ENCODE measurements around the gene KPNB1.

KPNB1 gene

DNA sequence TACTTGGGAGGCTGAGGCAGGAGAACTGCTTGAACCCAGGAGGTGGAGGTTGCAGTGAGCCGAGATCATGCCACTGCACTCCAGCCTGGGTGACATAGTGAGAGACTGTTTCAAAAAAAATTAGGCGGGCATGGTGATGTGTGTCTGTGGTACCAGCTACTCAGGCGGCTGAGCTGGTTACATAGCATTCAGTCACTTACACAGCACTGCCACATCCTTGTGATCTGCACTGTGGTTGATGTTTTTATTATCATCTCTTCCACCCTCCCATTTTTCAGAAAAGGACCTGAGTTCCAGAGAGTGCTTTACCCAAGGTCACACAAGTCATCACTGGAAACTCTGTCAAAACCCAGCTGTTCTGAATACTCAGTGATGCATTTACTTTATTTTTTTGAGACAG is 14.8 kb upstream of the KPNB1 start:
- no peak overlapping the region for H3K4me3 ChIP-seq (ENCODE audit: low read depth, low read length)
- no peak for TF ChIP-seq ZNF654 (tag by site-specific recombination; IDR thresholded peaks at IDR 0.05; ENCODE audit: low read depth)
- TF ChIP-seq ZNF664 (tag by site-specific recombination; IDR thresholded peaks at IDR 0.05): no peak
- TF ChIP-seq ZFP37 (tag by site-specific recombination; IDR thresholded peaks at IDR 0.05): no peak
- no peak for TF ChIP-seq ZSCAN30 (tag by site-specific recombination; IDR thresholded peaks at IDR 0.05)
- no peak for TF ChIP-seq ZNF174 (tag by site-specific recombination; IDR thresholded peaks at IDR 0.05)
- TF ChIP-seq SP7 (tag by site-specific recombination; IDR thresholded peaks at IDR 0.05): no peak
- no peak for TF ChIP-seq ZNF184 (tag by site-specific recombination; IDR thresholded peaks at IDR 0.05)
- no peak for TF ChIP-seq ZNF670 (tag by site-specific recombination; IDR thresholded peaks at IDR 0.05; ENCODE audit: low read depth)
- TF ChIP-seq HOXA7 (CRISPR knock-in tag; IDR thresholded peaks at IDR 0.05; ENCODE audit: borderline replicate concordance): no peak
- TF ChIP-seq, protein P1, sequence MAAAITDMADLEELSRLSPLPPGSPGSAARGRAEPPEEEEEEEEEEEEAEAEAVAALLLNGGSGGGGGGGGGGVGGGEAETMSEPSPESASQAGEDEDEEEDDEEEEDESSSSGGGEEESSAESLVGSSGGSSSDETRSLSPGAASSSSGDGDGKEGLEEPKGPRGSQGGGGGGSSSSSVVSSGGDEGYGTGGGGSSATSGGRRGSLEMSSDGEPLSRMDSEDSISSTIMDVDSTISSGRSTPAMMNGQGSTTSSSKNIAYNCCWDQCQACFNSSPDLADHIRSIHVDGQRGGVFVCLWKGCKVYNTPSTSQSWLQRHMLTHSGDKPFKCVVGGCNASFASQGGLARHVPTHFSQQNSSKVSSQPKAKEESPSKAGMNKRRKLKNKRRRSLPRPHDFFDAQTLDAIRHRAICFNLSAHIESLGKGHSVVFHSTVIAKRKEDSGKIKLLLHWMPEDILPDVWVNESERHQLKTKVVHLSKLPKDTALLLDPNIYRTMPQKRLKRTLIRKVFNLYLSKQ (tag by site-specific recombination; IDR thresholded peaks at IDR 0.05; ENCODE audit: borderline replicate concordance): no peak
- TF ChIP-seq ZNF777 (tag by site-specific recombination; IDR thresholded peaks at IDR 0.05; ENCODE audit: borderline replicate concordance): no peak
- TF ChIP-seq ZNF596 (tag by site-specific recombination; IDR thresholded peaks at IDR 0.05): no peak
- ChIA-PET POLR2A (interaction anchor here (0.7 to 3.2 kb wide), 2 partner anchors 15 to 343 kb away, joined by 4 to 28 read pairs; partner anchors contain the start of gene KPNB1), CTCF (interaction anchor here (0.7 to 1.0 kb wide), 3 partner anchors 13 to 1357 kb away, joined by 3 read pairs; no protein-coding TSS in a partner anchor)
- no peak overlapping the region for H3K27ac ChIP-seq (ENCODE audit: extremely low read depth, low read depth, low read length)
- H3K4me1 ChIP-seq (ENCODE audit: control insufficient read depth, insufficient read depth, low read length): no peaks in the 10 kb centered on the region
- H3K9me3 ChIP-seq (ENCODE audit: control insufficient read depth, insufficient read depth, low read depth, low read length): no peaks in the 10 kb centered on the region
- H3K36me3 ChIP-seq (ENCODE audit: control insufficient read depth in 2 of 2, insufficient read depth in 1 of 2, low read length in 2 of 2): peaks cover 4 to 7% of the 10 kb centered on the region in 2 experiments; a peak in 2 of 3 replicates

DNA sequence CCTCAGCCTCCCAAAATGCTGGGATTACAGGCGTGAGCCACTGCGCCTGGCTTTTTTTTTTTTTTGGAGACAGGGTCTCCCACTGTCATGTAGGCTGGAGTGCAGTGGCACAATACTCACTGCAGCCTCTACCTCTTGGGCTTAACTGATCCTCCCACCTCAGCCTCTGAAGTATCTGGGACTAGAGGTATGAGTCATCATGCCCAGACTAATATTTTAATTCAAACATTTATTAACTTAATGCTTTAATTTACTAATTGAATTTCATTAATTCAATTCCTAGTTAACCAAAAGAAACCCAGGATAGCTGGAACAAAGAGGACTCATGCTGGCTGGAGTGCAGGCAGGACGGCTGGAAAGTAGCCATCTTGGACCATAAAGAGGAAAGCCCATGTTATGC is 14.0 kb upstream of the KPNB1 start:
- Histone ChIP-seq H3K36me3 (ENCODE audit: control insufficient read depth in 2 of 2, insufficient read depth in 1 of 2, low read length in 2 of 2) (peaks cover 3 to 7% of the 10 kb centered on the region in 2 experiments; a peak in 2 of 3 replicates), H3K4me1 (ENCODE audit: control insufficient read depth, insufficient read depth, low read length) (no peaks in the 10 kb centered on the region), H3K9me3 (ENCODE audit: control insufficient read depth, insufficient read depth, low read depth, low read length) (no peaks in the 10 kb centered on the region), H3K27ac (ENCODE audit: extremely low read depth, low read depth, low read length) (no peak overlapping the region), H3K4me3 (ENCODE audit: low read depth, low read length) (no peak overlapping the region)
- ChIA-PET POLR2A (interaction anchor here (0.7 to 3.2 kb wide), 3 partner anchors 13 to 344 kb away, joined by 3 to 28 read pairs (median 4); partner anchors contain the start of gene KPNB1), CTCF (interaction anchor here (0.5 to 1.4 kb wide), 3 partner anchors 17 to 659 kb away, joined by 3 read pairs; no protein-coding TSS in a partner anchor)
- TF ChIP-seq, protein P2, sequence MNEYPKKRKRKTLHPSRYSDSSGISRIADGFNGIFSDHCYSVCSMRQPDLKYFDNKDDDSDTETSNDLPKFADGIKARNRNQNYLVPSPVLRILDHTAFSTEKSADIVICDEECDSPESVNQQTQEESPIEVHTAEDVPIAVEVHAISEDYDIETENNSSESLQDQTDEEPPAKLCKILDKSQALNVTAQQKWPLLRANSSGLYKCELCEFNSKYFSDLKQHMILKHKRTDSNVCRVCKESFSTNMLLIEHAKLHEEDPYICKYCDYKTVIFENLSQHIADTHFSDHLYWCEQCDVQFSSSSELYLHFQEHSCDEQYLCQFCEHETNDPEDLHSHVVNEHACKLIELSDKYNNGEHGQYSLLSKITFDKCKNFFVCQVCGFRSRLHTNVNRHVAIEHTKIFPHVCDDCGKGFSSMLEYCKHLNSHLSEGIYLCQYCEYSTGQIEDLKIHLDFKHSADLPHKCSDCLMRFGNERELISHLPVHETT (tag by site-specific recombination; IDR thresholded peaks at IDR 0.05): no peak
- TF ChIP-seq ZNF202 (tag by site-specific recombination; IDR thresholded peaks at IDR 0.05; ENCODE audit: borderline replicate concordance) (no peak), ZNF37A (tag by site-specific recombination; IDR thresholded peaks at IDR 0.05) (no peak), KLF1 (tag by site-specific recombination; IDR thresholded peaks at IDR 0.05) (no peak), HOXC10 (CRISPR knock-in tag; IDR thresholded peaks at IDR 0.05) (no peak), ZNF114 (tag by site-specific recombination; IDR thresholded peaks at IDR 0.05) (no peak), ZNF211 (tag by site-specific recombination; IDR thresholded peaks at IDR 0.05; ENCODE audit: low read depth) (no peak), BCL11A (tag by site-specific recombination; IDR thresholded peaks at IDR 0.05; ENCODE audit: low read depth) (no peak), SETDB1 (IDR thresholded peaks at IDR 0.05; ENCODE audit: insufficient read length, low read length) (no peak), KLF9 (tag by site-specific recombination; IDR thresholded peaks at IDR 0.05; ENCODE audit: low read depth) (no peak), ZNF521 (tag by site-specific recombination; IDR thresholded peaks at IDR 0.05) (no peak), ZNF561 (tag by site-specific recombination; IDR thresholded peaks at IDR 0.05; ENCODE audit: borderline replicate concordance) (no peak)
- TF ChIP-seq, protein P3, sequence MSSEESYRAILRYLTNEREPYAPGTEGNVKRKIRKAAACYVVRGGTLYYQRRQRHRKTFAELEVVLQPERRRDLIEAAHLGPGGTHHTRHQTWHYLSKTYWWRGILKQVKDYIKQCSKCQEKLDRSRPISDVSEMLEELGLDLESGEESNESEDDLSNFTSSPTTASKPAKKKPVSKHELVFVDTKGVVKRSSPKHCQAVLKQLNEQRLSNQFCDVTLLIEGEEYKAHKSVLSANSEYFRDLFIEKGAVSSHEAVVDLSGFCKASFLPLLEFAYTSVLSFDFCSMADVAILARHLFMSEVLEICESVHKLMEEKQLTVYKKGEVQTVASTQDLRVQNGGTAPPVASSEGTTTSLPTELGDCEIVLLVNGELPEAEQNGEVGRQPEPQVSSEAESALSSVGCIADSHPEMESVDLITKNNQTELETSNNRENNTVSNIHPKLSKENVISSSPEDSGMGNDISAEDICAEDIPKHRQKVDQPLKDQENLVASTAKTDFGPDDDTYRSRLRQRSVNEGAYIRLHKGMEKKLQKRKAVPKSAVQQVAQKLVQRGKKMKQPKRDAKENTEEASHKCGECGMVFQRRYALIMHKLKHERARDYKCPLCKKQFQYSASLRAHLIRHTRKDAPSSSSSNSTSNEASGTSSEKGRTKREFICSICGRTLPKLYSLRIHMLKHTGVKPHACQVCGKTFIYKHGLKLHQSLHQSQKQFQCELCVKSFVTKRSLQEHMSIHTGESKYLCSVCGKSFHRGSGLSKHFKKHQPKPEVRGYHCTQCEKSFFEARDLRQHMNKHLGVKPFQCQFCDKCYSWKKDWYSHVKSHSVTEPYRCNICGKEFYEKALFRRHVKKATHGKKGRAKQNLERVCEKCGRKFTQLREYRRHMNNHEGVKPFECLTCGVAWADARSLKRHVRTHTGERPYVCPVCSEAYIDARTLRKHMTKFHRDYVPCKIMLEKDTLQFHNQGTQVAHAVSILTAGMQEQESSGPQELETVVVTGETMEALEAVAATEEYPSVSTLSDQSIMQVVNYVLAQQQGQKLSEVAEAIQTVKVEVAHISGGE (tag by site-specific recombination; conservative IDR thresholded peaks at IDR 0.05; ENCODE audit: low read depth): no peak
- TF ChIP-seq, protein P4, sequence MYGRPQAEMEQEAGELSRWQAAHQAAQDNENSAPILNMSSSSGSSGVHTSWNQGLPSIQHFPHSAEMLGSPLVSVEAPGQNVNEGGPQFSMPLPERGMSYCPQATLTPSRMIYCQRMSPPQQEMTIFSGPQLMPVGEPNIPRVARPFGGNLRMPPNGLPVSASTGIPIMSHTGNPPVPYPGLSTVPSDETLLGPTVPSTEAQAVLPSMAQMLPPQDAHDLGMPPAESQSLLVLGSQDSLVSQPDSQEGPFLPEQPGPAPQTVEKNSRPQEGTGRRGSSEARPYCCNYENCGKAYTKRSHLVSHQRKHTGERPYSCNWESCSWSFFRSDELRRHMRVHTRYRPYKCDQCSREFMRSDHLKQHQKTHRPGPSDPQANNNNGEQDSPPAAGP (tag by site-specific recombination; IDR thresholded peaks at IDR 0.05): no peak
